OCI-LY1 (cell line): ENCODE results near the gene MED13L.

Experiments
- EZH2 ChIP-seq: fragments of 200-600 bp; sonication (generic), shearing (Covaris generic); IDR thresholded peaks from 2 replicates; pipeline ENCODE4 v1.8.0; 2017; ENCODE audit warnings: borderline replicate concordance, mixed run types, mild to moderate bottlenecking, antibody characterized with exemption, low read length, moderate library complexity, mixed read lengths
- TF ChIP-seq, protein P1 (sequence below): fragments of 200-600 bp; sonication (generic), shearing (Covaris generic); IDR thresholded peaks from 2 replicates; pipeline ENCODE4 v1.5.1; 2017; ENCODE audit warnings: mild to moderate bottlenecking, antibody characterized with exemption, low read length, moderate library complexity, mixed read lengths

DNA sequence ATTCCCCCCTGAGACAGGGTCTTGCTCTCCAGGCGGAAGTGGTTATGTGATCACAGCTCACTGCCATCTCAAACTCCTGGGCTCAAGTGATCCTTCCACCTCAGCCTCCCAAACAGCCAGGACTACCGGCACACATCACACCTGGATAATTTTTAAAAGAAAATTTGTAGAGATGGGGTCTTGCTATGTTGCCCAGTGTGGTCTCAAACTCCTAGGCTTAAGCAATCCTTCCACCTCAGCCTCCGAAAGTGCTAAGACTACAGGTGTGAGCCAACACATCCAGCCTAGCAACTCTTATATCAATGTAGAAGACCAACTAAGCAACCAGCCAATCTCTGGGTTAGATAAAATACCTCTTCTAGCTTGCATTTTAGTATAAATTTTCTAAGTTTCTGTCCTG lies 297.2 kb downstream of the MED13L start:
- TF ChIP-seq, protein P1, sequence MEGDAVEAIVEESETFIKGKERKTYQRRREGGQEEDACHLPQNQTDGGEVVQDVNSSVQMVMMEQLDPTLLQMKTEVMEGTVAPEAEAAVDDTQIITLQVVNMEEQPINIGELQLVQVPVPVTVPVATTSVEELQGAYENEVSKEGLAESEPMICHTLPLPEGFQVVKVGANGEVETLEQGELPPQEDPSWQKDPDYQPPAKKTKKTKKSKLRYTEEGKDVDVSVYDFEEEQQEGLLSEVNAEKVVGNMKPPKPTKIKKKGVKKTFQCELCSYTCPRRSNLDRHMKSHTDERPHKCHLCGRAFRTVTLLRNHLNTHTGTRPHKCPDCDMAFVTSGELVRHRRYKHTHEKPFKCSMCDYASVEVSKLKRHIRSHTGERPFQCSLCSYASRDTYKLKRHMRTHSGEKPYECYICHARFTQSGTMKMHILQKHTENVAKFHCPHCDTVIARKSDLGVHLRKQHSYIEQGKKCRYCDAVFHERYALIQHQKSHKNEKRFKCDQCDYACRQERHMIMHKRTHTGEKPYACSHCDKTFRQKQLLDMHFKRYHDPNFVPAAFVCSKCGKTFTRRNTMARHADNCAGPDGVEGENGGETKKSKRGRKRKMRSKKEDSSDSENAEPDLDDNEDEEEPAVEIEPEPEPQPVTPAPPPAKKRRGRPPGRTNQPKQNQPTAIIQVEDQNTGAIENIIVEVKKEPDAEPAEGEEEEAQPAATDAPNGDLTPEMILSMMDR, result no peak
- TF ChIP-seq EZH2, result no peak
